NB4 (cell line): ENCODE results near the gene CNTNAP2.

ENCODE experiments used
- DNase-seq: peaks from one replicate; pipeline ENCODE4 v3.0.0; 2010; ENCODE audit warnings: low read depth
- H3K4me3 ChIP-seq: one replicate; pipeline ENCODE4 v1.5.1; 2011; ENCODE audit warnings: mild to moderate bottlenecking, low read depth, low read length, moderate library complexity
- CTCF ChIP-seq: IDR thresholded peaks from one replicate; pipeline ENCODE4 v1.5.1; 2012; ENCODE audit warnings: low read depth, low read length
- MAX ChIP-seq: IDR thresholded peaks from 2 replicates; pipeline ENCODE4 v1.6.1; 2011; ENCODE audit warnings: low read depth, low read length
- MYC ChIP-seq: IDR thresholded peaks from 2 replicates; pipeline ENCODE4 v1.6.1; 2011; ENCODE audit warnings: low read depth, low read length
- POLR2A ChIP-seq: IDR thresholded peaks from 2 replicates; pipeline ENCODE4 v1.6.1; 2011; ENCODE audit warnings: mild to moderate bottlenecking; ENCODE audit not compliant: insufficient read length; ENCODE audit errors: extremely low read depth

Gene CNTNAP2

GRCh38 chr7:148210804-148211325 lies 2094.3 kb downstream of the CNTNAP2 start:
- TF ChIP-seq POLR2A (no peak), MYC (no peak), MAX (no peak), CTCF (no peak)

DNA sequence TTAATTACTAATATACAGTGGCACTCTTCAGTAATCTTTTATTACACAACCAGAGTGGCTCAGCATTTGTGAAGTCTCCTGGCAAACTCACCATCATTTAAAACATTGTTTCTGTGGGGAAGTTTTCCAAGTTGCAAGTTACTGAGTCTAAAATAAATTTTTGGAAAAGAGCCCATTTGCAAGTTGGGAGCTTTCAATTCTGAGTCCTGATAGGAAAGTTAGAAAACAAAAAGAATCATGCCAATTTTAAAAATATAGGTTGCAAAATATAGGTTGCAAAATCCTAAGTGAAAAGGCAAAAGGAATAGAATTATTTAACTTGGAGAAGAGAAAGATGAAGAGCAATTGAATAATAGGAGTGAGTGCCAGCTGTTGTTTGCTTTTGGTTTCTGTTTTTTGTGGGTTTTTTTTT lies 2095.1 kb downstream of the CNTNAP2 start:
- TF ChIP-seq MAX (no peak), POLR2A (no peak), MYC (no peak), CTCF (no peak)
- DNase-seq, result no peak
- H3K4me3 ChIP-seq, result no peak overlapping the region

More at GRCh38 chr7:148210804-148211325, 2094.3 kb downstream of the CNTNAP2 start:
- H3K4me3 ChIP-seq, result no peak overlapping the region
- DNase-seq, result no peak

GRCh38 chr7:148212731-148213130 lies 2096.1 kb downstream of the CNTNAP2 start:
- no peak for TF ChIP-seq MAX
- no peak for TF ChIP-seq POLR2A
- TF ChIP-seq MYC, result no peak
- TF ChIP-seq CTCF, result no peak

DNA sequence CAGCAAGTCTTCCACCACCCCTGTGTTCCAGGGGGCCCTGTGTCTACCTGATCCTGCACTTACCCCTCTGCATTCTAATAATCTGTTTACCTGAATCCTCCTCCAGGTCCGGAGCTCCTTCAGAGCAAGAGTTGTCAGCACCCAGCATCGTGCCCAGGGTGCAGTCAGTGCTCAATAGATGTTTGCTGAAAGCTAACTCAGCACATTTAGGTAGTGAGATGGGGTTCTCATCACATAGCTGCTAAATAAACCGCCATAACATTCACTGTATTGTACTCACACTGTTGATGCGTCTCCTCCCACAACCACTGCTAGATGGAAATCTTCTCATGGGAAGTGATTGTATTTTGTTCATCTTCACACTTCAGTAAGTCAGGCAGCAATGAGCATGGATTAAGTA lies 2097.5 kb downstream of the CNTNAP2 start:
- TF ChIP-seq MYC, result no peak
- TF ChIP-seq POLR2A, result no peak
- TF ChIP-seq MAX, result no peak
- TF ChIP-seq CTCF, result no peak
- DNase-seq, result no peak
- no peak overlapping the region for H3K4me3 ChIP-seq

More at GRCh38 chr7:148212731-148213130, 2096.1 kb downstream of the CNTNAP2 start:
- no peak overlapping the region for H3K4me3 ChIP-seq
- DNase-seq, result no peak

GRCh38 chr7:148218603-148219002 lies 2102.0 kb downstream of the CNTNAP2 start:
- TF ChIP-seq MAX (no peak), MYC (no peak), CTCF (no peak), POLR2A (no peak)
- no peak for DNase-seq
- no peak overlapping the region for H3K4me3 ChIP-seq

GRCh38 chr7:148222721-148223120 lies 2106.1 kb downstream of the CNTNAP2 start:
- no peak for DNase-seq
- TF ChIP-seq MYC (no peak), CTCF (no peak), MAX (no peak), POLR2A (no peak)
- H3K4me3 ChIP-seq, result no peak overlapping the region
